HEK293T (cell line): ENCODE data around the gene TBX1.

Experiments used
- CTCF ChIA-PET: fragments of 350-600 bp; formaldehyde crosslinking; extraction: SDS; loops from one replicate; lab custom pipeline; 2021; ENCODE audit warnings: antibody characterized with exemption, inconsistent platforms; lab: Yijun Ruan, JAX
- POLR2A ChIA-PET: fragments of 350-600 bp; formaldehyde crosslinking; extraction: SDS; loops from one replicate; lab custom pipeline; 2020; ENCODE audit warnings: antibody characterized with exemption, inconsistent platforms; lab: Yijun Ruan, JAX
- DNase-seq: peaks from one replicate; pipeline ENCODE4 v3.0.0; 2012; ENCODE audit warnings: mixed read lengths; ENCODE audit errors: extremely low spot score
- ARNT ChIP-seq: fragments of 450-650 bp; IDR thresholded peaks from 2 replicates; pipeline ENCODE4 v1.6.1; 2017; ENCODE audit warnings: mild to moderate bottlenecking
- BHLHE40 ChIP-seq: fragments of 450-650 bp; IDR thresholded peaks from 2 replicates; pipeline ENCODE4 v1.6.1; 2016; ENCODE audit warnings: mild to moderate bottlenecking, moderate library complexity, borderline replicate concordance
- CTBP1 ChIP-seq: fragments of 450-650 bp; IDR thresholded peaks from 2 replicates; pipeline ENCODE4 v1.6.1; 2016; ENCODE audit warnings: borderline replicate concordance
- ELF4 ChIP-seq: fragments of 450-650 bp; IDR thresholded peaks from 2 replicates; pipeline ENCODE4 v1.6.1; 2017; ENCODE audit warnings: antibody characterized with exemption
- FOXA1 ChIP-seq: fragments of 450-650 bp; IDR thresholded peaks from 2 replicates; pipeline ENCODE4 v1.6.1; 2016; ENCODE audit warnings: mild to moderate bottlenecking
- FOXK2 ChIP-seq: fragments of 450-650 bp; IDR thresholded peaks from 2 replicates; pipeline ENCODE4 v1.6.1; 2016; ENCODE audit warnings: mild to moderate bottlenecking
- FOXM1 ChIP-seq: fragments of 450-650 bp; IDR thresholded peaks from 2 replicates; pipeline ENCODE4 v1.6.1; 2017; ENCODE audit warnings: mild to moderate bottlenecking, borderline replicate concordance
- HDGF ChIP-seq: fragments of 450-650 bp; IDR thresholded peaks from 2 replicates; pipeline ENCODE4 v1.6.1; 2017; ENCODE audit warnings: antibody characterized with exemption, borderline replicate concordance
- L3MBTL2 ChIP-seq: fragments of 450-650 bp; conservative IDR thresholded peaks from 2 replicates; pipeline ENCODE4 v1.6.1; 2016; ENCODE audit warnings: mild to moderate bottlenecking
- LEF1 ChIP-seq: fragments of 450-650 bp; IDR thresholded peaks from 2 replicates; pipeline ENCODE4 v1.6.1; 2017; ENCODE audit warnings: mild to moderate bottlenecking, borderline replicate concordance
- NFRKB ChIP-seq: fragments of 450-650 bp; IDR thresholded peaks from 2 replicates; pipeline ENCODE4 v1.6.1; 2016; ENCODE audit warnings: mild to moderate bottlenecking, moderate library complexity
- SP1 ChIP-seq: fragments of 450-650 bp; IDR thresholded peaks from 2 replicates; pipeline ENCODE4 v1.6.1; 2017
- SUZ12 ChIP-seq: fragments of 450-650 bp; IDR thresholded peaks from 2 replicates; pipeline ENCODE4 v1.6.1; 2016; ENCODE audit warnings: mild to moderate bottlenecking
- TARDBP ChIP-seq: fragments of 450-650 bp; IDR thresholded peaks from 2 replicates; pipeline ENCODE4 v1.6.1; 2016
- ZNF384 ChIP-seq: fragments of 450-650 bp; IDR thresholded peaks from 2 replicates; pipeline ENCODE4 v1.6.1; 2016
- TF ChIP-seq, protein P1 (sequence below): fragments of 450-650 bp; IDR thresholded peaks from 2 replicates; pipeline ENCODE4 v1.6.1; 2016

Gene TBX1

DNA sequence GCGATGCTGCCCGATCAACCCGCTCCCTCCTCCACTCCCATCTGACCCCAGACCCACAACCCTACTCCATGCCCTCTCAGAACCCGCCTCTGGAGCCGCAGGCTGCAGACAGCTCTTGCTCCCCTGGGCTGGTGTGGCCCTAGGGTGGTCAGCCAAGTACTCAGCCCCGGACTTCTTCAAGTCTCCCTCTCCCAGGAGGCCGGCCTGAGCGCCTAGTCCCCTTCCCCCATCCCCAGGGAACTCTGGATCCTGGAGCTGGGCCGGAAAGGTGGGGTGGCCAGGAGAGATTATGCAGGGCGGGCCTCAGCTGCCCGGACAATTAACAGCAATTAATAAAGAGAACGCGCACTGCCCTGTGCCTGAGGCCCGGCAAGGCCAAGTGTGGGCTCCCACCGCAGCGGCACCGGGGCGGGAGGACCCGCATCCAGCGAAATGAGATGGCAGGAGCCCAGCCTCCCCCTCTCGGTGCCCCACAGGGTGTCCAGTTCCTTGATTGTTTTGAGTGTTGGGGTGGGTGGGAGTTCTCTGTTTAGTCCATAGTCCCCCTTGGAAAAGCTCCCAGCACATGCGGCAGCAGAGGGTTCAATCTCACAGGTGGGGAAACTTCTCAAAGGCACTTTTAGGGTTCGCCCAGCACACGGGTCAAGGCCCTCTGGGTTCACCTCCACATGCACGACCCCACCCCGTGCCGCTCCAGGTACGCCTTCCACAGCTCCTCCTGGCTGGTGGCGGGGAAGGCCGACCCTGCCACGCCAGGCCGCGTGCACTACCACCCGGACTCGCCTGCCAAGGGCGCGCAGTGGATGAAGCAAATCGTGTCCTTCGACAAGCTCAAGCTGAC lies 3.1 kb downstream of the TBX1 start:
- POLR2A ChIA-PET = interaction anchor here (0.7 kb wide), 1 partner anchor 12 kb away, joined by 3 read pairs; no protein-coding TSS in a partner anchor
- DNase-seq = no peak
- CTCF ChIA-PET = interaction anchor here (0.5 to 0.7 kb wide), 3 partner anchors 142 to 245 kb away, joined by 3 to 7 read pairs (median 4); no protein-coding TSS in a partner anchor
- no peak for TF ChIP-seq SUZ12
- TF ChIP-seq HDGF = no peak
- TF ChIP-seq, protein P1, sequence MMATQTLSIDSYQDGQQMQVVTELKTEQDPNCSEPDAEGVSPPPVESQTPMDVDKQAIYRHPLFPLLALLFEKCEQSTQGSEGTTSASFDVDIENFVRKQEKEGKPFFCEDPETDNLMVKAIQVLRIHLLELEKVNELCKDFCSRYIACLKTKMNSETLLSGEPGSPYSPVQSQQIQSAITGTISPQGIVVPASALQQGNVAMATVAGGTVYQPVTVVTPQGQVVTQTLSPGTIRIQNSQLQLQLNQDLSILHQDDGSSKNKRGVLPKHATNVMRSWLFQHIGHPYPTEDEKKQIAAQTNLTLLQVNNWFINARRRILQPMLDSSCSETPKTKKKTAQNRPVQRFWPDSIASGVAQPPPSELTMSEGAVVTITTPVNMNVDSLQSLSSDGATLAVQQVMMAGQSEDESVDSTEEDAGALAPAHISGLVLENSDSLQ = no peak
- no peak for TF ChIP-seq TARDBP
- TF ChIP-seq ARNT = no peak

DNA sequence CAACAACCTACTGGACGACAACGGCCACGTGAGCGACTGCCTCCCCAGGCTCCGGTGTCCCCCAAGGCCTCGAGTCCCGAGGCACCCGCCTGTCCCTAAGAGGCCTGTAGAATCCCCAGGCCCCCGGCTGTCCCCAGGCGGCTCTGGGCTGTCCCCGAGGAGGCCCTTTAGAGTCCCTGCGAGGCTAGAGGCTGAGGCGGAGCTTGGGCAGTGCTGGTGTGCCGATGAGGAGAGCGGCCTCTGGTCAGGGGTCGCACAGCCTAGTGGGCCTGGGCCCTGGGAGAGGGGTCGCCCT lies 3.7 kb downstream of the TBX1 start:
- POLR2A ChIA-PET = interaction anchor here (0.7 kb wide), 1 partner anchor 13 kb away, joined by 3 read pairs; no protein-coding TSS in a partner anchor
- CTCF ChIA-PET = interaction anchor here (0.5 kb wide), 1 partner anchor 142 kb away, joined by 7 read pairs; no protein-coding TSS in a partner anchor
- no peak for DNase-seq
- TF ChIP-seq FOXK2 (no peak), NFRKB (no peak), BHLHE40 (no peak), HDGF (no peak), CTBP1 (no peak), L3MBTL2 (no peak), FOXM1 (no peak), ARNT (no peak), ZNF384 (no peak), SP1 (no peak), LEF1 (no peak), FOXA1 (no peak), ELF4 (no peak), SUZ12 (no peak), TARDBP (no peak)
- TF ChIP-seq, protein P1 = no peak

DNA sequence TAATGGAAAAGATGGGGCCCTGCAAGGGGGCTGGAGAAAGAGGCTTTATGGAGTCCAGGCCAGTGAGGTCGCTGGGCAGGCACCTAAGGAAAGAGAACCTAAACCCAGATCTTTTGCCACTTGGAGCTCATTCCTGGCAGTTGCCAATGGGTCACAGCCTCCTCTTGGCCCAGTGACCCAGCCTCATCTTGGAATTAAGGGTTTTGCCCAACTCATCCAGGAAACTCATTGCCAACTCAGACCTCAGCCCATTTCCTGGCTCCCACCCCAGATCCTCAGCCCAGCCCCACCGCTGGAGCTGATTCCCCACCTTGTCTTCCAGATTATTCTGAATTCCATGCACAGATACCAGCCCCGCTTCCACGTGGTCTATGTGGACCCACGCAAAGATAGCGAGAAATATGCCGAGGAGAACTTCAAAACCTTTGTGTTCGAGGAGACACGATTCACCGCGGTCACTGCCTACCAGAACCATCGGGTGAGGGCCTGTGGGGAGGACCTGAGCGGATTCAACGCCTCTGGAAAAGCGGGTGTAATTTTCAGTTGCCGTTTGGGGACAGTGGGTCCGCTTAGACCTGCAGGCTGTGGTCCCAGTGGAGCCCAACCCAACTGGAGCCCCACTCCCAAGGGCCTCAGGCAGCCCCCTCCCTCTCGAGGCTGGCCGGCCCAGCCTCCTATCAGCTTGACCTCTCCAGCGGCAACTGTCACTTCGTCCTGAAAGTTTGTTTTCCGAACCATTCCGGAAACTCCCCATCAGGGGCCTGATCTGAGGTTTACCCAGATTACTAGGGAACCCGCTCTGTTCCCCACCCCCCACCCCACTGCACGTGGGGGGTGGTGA lies 4.3 kb downstream of the TBX1 start:
- TF ChIP-seq, protein P1 = no peak
- TF ChIP-seq FOXK2 (no peak), TARDBP (no peak), ARNT (no peak), FOXM1 (no peak), SUZ12 (no peak), HDGF (no peak), ZNF384 (no peak), BHLHE40 (no peak), L3MBTL2 (no peak), FOXA1 (no peak), SP1 (no peak), ELF4 (no peak), LEF1 (no peak), CTBP1 (no peak), NFRKB (no peak)
- CTCF ChIA-PET = no interaction called here
- no peak for DNase-seq
- POLR2A ChIA-PET = interaction anchor here (0.7 kb wide), 1 partner anchor 13 kb away, joined by 3 read pairs; no protein-coding TSS in a partner anchor

DNA sequence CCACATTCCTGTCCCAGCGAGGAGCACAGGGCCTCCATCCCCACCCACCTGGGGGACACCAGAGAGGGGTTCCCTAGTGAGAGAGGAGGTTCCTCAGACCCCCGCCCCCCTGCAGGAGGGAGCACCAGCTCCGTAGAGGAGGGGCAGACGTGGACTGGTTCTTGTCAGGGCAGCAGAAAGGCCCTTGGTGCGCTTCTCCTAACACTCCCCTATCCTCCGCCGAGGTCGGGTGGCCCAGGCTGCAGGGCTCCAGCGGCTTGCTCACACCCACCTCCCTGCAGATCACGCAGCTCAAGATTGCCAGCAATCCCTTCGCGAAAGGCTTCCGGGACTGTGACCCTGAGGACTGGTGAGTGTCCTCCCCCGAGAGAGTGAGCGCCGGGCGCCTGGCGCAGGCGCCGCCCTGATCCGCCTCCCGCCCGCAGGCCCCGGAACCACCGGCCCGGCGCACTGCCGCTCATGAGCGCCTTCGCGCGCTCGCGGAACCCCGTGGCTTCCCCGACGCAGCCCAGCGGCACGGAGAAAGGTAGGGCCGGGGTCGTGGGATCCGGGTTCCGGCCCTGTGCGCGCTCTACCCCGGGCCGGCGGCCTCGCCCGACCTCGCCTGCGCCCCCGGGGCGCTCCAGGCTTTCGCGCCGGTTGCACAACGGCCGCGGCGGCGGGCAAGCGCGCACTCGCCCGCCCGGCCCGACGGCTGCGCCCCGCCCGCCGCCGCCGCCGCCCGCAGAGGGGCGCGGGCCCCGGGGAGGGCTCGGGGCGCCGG lies 5.1 kb downstream of the TBX1 start:
- CTCF ChIA-PET = no interaction called here
- TF ChIP-seq NFRKB = no peak
- no peak for TF ChIP-seq TARDBP
- TF ChIP-seq ZNF384 = no peak
- no peak for TF ChIP-seq FOXK2
- TF ChIP-seq, protein P1 = no peak
- no peak for TF ChIP-seq FOXM1
- no peak for TF ChIP-seq SP1
- no peak for TF ChIP-seq FOXA1
- TF ChIP-seq LEF1 = no peak
- TF ChIP-seq L3MBTL2 = no peak
- TF ChIP-seq SUZ12 = no peak
- no peak for TF ChIP-seq CTBP1
- no peak for TF ChIP-seq ELF4
- POLR2A ChIA-PET = no interaction called here
- no peak for DNase-seq

DNA sequence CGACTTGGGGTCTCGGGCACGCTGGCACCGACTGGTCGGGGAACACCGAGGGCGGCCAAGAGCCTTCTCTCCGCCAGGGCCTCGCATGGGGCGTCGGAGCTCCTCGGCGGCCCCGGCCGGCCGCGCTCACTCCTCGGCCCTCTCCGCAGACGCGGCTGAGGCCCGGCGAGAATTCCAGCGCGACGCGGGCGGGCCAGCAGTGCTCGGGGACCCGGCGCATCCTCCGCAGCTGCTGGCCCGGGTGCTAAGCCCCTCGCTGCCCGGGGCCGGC lies 5.6 kb downstream of the TBX1 start:
- no peak for TF ChIP-seq ZNF384
- no peak for TF ChIP-seq TARDBP
- no peak for TF ChIP-seq L3MBTL2
- TF ChIP-seq ELF4 = no peak
- ChIA-PET POLR2A (no interaction called here), CTCF (no interaction called here)
- DNase-seq = no peak
